GM21515 (cell line): ENCODE measurements around the gene CDH19.

Experiments used
- ATAC-seq: cut with Tn5 transposase; IDR thresholded peaks from one replicate; pipeline ENCODE4 v1.9.1; 2021; ENCODE audit not compliant: unreplicated experiment

The CDH19 gene, protein sequence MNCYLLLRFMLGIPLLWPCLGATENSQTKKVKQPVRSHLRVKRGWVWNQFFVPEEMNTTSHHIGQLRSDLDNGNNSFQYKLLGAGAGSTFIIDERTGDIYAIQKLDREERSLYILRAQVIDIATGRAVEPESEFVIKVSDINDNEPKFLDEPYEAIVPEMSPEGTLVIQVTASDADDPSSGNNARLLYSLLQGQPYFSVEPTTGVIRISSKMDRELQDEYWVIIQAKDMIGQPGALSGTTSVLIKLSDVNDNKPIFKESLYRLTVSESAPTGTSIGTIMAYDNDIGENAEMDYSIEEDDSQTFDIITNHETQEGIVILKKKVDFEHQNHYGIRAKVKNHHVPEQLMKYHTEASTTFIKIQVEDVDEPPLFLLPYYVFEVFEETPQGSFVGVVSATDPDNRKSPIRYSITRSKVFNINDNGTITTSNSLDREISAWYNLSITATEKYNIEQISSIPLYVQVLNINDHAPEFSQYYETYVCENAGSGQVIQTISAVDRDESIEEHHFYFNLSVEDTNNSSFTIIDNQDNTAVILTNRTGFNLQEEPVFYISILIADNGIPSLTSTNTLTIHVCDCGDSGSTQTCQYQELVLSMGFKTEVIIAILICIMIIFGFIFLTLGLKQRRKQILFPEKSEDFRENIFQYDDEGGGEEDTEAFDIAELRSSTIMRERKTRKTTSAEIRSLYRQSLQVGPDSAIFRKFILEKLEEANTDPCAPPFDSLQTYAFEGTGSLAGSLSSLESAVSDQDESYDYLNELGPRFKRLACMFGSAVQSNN

GRCh38 chr18:66603941-66604627, at the start of gene CDH19:
CDH19 (minus strand) TSS chr18:66604090; CDS start chr18:66572204, 31,886 bp downstream.
- no peak for ATAC-seq

DNA sequence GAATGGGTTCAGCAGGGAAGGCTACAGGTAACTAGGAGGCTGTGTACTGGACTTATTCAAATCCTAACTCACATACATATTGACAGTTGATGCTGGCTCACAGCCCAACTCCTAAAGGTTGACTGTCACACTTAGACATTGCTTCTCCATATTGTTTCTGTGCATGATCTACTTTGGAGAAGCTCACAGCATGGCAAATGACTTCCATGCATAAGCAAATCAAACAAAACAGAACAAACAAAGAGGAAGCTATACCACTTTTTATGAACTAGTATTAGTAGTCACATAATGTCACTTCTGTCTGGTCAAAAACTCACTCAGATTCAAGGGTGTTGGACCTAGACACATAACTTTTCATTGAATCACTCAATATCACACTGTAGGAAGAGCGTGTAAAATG, 43.8 kb upstream of the CDH19 start:
- no peak for ATAC-seq

GRCh38 chr18:66646609-66647008, 42.7 kb upstream of the CDH19 start:
- no peak for ATAC-seq

GRCh38 chr18:66645983-66646382, 42.1 kb upstream of the CDH19 start:
- no peak for ATAC-seq

DNA sequence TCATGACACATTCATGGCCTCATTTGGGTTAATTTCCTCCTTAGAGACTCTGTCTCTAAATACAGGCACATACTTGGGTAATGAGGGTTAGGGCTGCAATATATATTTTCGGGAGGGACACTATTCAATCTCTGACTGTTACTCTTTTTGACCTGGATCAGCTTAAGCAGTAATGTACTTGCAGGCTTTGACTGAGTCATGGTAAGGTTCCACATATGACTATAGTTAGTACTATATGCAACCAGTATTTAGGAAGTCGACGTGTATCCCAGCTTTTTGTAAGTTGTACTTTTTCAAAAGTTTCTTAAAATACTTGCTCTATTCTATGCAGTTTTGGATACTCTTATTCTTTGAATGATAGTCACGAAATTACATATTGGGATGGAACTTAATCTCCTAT, 37.2 kb upstream of the CDH19 start:
- ATAC-seq = no peak

- ATAC-seq = no peak
Observed at GRCh38 chr18:66640431-66640830, 36.5 kb upstream of the CDH19 start.

DNA sequence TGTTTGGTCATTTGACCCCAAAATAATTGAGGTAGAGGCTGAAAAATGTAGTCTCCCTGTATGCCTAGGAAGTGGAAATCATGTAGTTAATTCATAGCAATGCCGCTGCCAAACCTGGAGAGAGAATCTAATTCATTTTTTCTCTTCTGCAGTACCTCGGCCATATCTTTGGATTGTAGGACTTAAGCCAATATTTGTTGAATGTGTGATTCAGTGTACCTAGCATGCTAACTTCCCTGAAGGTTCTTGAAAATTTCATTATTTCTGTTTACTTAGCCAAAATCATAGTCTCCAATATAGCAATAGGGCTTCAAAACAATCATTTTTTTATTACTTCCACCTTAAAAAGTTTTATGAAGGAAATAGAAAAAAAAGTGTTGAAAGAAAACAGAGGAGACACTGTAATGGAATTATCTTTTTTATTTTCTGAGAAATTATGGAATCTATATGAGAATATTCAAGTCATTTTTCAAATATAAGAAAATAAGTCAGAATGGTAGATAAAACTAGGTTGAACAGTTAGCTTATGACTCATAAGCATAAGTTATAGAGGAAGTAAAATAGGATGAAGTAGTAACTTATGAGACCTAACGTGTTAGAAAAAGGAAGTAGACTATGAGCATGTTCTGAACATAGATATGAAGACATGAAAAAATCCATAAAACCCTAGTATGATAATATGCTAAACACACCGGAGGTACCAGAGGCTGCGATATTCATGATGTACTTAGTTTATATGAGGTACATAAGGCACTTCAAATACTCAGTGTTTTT, 35.2 kb upstream of the CDH19 start:
- no peak for ATAC-seq

DNA sequence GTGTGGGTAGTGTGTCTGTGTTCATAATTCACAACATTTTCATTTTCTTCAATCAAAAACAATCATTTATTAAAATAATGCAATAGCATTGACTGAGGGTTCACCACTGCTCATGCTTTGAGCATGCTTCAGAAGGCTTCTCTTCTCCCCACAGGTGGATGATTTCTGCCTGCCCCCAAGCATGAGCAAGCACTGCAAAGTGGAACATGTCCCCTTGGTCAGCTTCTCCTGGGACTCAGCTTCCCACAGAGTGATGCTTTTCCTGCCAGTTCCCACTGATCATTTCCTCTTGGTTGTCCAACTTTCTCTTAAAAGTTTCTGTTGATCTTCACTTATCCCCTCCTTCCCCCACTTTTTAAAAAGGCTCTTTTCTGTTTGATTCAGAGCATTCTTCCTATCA, 31.5 kb upstream of the CDH19 start:
- no peak for ATAC-seq

DNA sequence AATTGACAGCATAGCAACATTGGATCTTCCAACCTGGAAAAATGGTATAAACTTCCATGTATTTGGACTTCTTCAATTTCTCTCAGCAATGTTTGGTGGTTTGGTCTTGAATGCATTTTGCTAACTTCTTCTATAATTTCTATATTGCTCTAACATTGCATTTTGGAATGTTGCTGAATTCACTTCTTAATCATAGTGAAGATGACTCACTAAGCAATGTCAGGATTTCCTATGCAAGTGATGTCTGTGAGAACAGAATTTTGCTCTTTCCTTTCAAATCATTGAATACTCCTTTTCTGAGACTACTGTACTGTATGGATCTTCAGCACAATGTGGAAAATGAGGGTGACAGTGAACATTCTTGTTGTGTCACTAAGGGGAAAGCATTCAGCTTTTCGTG, 28.9 kb upstream of the CDH19 start:
- ATAC-seq = no peak

GRCh38 chr18:66630831-66631230, 26.9 kb upstream of the CDH19 start:
- ATAC-seq = no peak

DNA sequence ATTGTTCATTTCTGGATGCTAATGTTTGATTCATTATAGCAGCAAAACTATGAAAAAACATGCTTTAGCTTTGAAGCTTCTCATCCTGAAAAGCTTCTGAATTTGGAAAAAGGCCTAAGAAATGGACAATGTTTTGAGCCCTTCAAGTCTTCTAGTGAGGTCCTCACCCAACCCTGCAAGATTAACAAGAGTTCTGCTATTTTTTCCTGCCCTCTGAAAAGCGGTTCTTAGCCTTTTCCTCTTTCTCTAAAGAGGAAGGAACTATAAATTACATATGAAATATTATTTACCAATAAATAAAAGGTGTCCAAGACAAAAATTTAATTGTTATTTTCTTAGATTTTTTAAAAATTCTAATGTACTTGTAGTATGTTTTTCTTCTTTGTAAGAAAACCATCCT, 19.9 kb upstream of the CDH19 start:
- ATAC-seq = no peak

GRCh38 chr18:66621816-66622576, 18.1 kb upstream of the CDH19 start:
- no peak for ATAC-seq

DNA sequence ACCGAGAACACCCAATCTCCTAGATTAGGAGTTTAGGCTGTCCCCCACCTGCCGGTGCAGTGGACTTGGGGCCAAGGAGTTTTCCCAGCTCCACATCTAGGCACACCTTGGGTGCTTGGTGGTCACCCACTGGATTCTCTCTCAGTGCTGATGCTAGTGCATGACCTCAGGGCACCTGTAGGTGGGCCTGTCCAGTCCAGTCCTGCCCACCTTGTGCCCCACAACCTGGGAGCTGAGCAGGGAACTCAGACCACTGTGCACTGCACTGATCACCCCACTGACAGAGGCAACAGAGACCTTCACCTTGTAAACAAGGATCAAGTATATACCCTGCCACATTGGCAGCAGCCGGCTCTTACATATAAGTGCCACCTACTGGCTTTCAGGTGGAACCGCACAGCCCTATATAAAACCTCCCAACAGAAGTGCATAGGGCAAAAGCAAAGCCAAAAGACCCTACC, 12.7 kb upstream of the CDH19 start:
- ATAC-seq = no peak

DNA sequence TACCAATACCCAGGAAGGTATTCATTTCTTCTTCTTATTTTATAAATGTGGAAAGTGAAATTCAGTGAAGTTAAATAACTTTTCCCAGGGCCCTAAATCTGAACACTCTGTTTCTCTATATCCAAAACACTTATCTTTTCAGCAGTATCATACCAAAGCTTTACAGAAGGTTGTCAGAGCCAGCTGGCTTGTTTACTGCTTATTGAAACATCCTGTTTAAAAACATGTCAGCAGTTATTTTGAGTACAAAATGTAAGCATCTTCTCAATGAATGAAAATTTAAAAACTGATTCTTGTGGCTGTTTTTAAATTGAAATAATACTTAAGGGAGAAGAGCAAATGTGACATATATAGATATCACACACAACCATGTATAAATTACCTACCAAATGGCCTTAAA, 11.3 kb upstream of the CDH19 start:
- no peak for ATAC-seq

GRCh38 chr18:66607632-66608031, 3.7 kb upstream of the CDH19 start:
- no peak for ATAC-seq

- no peak for ATAC-seq
Observed at GRCh38 chr18:66601649-66602048, 2.2 kb downstream of the CDH19 start.

DNA sequence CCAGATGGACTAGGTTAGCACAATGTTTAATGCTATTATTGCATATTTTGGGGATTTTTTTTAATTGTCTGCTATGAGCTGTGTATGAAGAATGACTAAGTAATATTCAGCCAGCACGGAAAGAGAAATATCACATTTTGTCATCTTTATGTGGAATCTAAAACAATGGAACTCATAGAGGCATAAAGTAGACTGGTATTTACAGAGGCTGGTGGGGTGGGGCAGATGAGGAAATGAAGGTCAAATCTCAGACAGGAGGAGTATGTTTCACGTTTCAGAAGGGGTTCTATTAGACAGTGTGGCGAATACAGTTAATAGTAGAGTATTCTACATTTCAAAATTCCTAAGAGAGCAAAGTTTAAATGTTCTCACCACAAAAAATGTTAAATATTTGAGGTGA, 4.7 kb downstream of the CDH19 start:
- no peak for ATAC-seq

- ATAC-seq = no peak
Observed at GRCh38 chr18:66587430-66587829, 16.5 kb downstream of the CDH19 start.

DNA sequence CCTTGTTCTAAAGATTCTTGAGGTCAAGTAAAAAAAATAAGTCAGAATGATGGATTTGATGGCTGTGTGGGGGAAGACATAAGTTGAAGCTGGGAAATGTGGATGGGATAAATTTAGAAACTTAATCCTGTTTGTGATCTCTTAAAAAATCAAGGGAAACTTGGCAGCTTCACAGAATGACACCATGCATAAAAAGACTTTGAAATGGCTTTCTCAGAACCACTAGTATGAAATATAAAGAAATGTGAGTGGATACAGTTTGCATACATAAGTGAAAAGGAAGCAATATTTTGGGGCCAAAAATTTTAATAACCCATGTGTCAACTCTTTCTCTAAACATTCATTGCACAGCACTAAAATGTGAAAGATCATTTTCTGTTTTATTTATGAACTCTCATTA, 21.7 kb downstream of the CDH19 start:
- ATAC-seq = no peak

GRCh38 chr18:66575263-66575662, 28.6 kb downstream of the CDH19 start:
- no peak for ATAC-seq
